HL-60 (cell line): ENCODE measurements around the gene SETD3.

Experiments used
- DNase-seq, 2 experiments: peaks; one replicate each; pipeline ENCODE4 v3.0.0-alpha.2; 2010 to 2020; ENCODE audit warnings: low read depth in 1 of 2, low spot score in 1 of 2
- H3K27ac ChIP-seq: fragments of 250-450 bp; sonication (Bioruptor Pico); replicated peaks from 2 replicates; pipeline ENCODE4 v1.5.1; 2020; ENCODE audit warnings: mild to moderate bottlenecking, moderate library complexity
- H3K27me3 ChIP-seq: fragments of 250-450 bp; sonication (Bioruptor Pico); 2 replicates; pipeline ENCODE4 v1.5.1; 2021; ENCODE audit warnings: mild to moderate bottlenecking, moderate library complexity; ENCODE audit not compliant: insufficient read depth, poor library complexity, severe bottlenecking
- H3K4me3 ChIP-seq: replicated peaks from 2 replicates; pipeline ENCODE4 v1.5.1; 2011; ENCODE audit warnings: mild to moderate bottlenecking, control low read depth, low read length; ENCODE audit not compliant: insufficient read depth
- CTCF ChIP-seq: IDR thresholded peaks from one replicate; pipeline ENCODE4 v1.5.1; 2011; ENCODE audit warnings: low read length, control low read depth, inconsistent platforms; ENCODE audit not compliant: insufficient read depth
- GABPA ChIP-seq: IDR thresholded peaks from 2 replicates; pipeline ENCODE4 v1.6.1; 2012; ENCODE audit warnings: low read depth
- POLR2AphosphoS5 ChIP-seq: IDR thresholded peaks from 2 replicates; pipeline ENCODE4 v1.6.1; 2012; ENCODE audit warnings: low read depth
- REST ChIP-seq: IDR thresholded peaks from 2 replicates; pipeline ENCODE4 v1.6.1; 2012; ENCODE audit warnings: low read depth; ENCODE audit not compliant: insufficient replicate concordance
- SPI1 ChIP-seq: IDR thresholded peaks from 2 replicates; pipeline ENCODE4 v1.6.1; 2012; ENCODE audit warnings: low read depth, mild to moderate bottlenecking, borderline replicate concordance

SETD3 gene

GRCh38 chr14:99519931-99520421 lies 39.3 kb upstream of the SETD3 start:
- DNase-seq = no peak
- TF ChIP-seq SPI1 = no peak
- no peak for TF ChIP-seq POLR2AphosphoS5
- TF ChIP-seq CTCF = no peak
- no peak for TF ChIP-seq GABPA
- no peak for TF ChIP-seq REST
- no peaks in the 10 kb centered on the region for H3K27me3 ChIP-seq
- no peak overlapping the region for H3K27ac ChIP-seq
- H3K4me3 ChIP-seq = no peak overlapping the region

- no peak for DNase-seq
- Histone ChIP-seq H3K27me3 (no peaks in the 10 kb centered on the region), H3K4me3 (no peak overlapping the region), H3K27ac (no peak overlapping the region)
- TF ChIP-seq SPI1 (no peak), POLR2AphosphoS5 (no peak), REST (no peak), CTCF (no peak), GABPA (no peak)
Observed at GRCh38 chr14:99519347-99519881, 38.8 kb upstream of the SETD3 start.

GRCh38 chr14:99518441-99519346 lies 38.0 kb upstream of the SETD3 start:
- peak; percentile 42 to 54 for DNase-seq
- H3K27ac ChIP-seq = no peak overlapping the region
- H3K4me3 ChIP-seq = no peak overlapping the region

More at GRCh38 chr14:99518441-99519346, 38.0 kb upstream of the SETD3 start:
- no peaks in the 10 kb centered on the region for H3K27me3 ChIP-seq
- TF ChIP-seq SPI1 (no peak), REST (no peak), POLR2AphosphoS5 (no peak), GABPA (no peak), CTCF (peak; percentile 92)
